ENCODE measurements around the gene ZNF692. TPM values are rescaled to one million over a fixed set of nuclear protein-coding genes. Genes with fewer than 3 reads are reported as not detected.

Gene ZNF692
- total RNA-seq, 1 experiment from 2014 or later: 40.1 TPM

- Histone ChIP-seq H2AFZ (ENCODE audit: low read length) (no peak overlapping the region), H3K23me2 (ENCODE audit: insufficient read length, low read depth, low read length, poor library complexity, severe bottlenecking) (no peaks in the 10 kb centered on the region), H2BK12ac (ENCODE audit: insufficient read length, low read depth, low read length) (no peak overlapping the region), H2BK5ac (ENCODE audit: insufficient read length, low read length) (no peak overlapping the region), H3K27me3 (ENCODE audit: insufficient read depth, low read length) (no peaks in the 10 kb centered on the region), H4K20me1 (ENCODE audit: control insufficient read depth, insufficient read depth, insufficient read length) (no peaks in the 10 kb centered on the region), H3K18ac (ENCODE audit: insufficient read length, low read depth, low read length) (peak overlapping the region; percentile 7), H3K9me3 (ENCODE audit: control insufficient read depth, low read depth, low read length) (no peaks in the 10 kb centered on the region), H3K4me1 (ENCODE audit: insufficient read depth, low read length) (peaks cover 12% of the 10 kb centered on the region), H3K27ac (ENCODE audit: insufficient read length, low read depth, low read length) (no peak overlapping the region), H3K4me2 (ENCODE audit: insufficient read depth, insufficient read length, low read length) (peak overlapping the region; percentile 45), H4K5ac (ENCODE audit: insufficient read length, low read depth, low read length) (no peak overlapping the region), H2AK5ac (ENCODE audit: insufficient read length, low read length) (no peak overlapping the region), H2BK20ac (ENCODE audit: low read depth, low read length, poor library complexity, severe bottlenecking) (no peak overlapping the region), H4K8ac (replicated peaks; ENCODE audit: insufficient read length, low read depth, low read length) (no peak overlapping the region), H3K14ac (ENCODE audit: insufficient read depth, low read length) (peak overlapping the region; percentile 39; the same call in 1 of the 2 replicates), H3K56ac (ENCODE audit: insufficient read length, low read depth, low read length) (no peak overlapping the region), H3K4ac (ENCODE audit: low read depth, low read length) (no peak overlapping the region), H2BK15ac (ENCODE audit: low read depth, low read length) (no peak overlapping the region), H4K91ac (ENCODE audit: insufficient read length, low read depth, low read length) (no peak overlapping the region), H3K79me1 (ENCODE audit: insufficient read depth, low read depth, low read length, poor library complexity, severe bottlenecking) (no peaks in the 10 kb centered on the region), H3K79me2 (ENCODE audit: insufficient read depth, low read length) (no peaks in the 10 kb centered on the region), H3K23ac (ENCODE audit: insufficient read length, low read depth, low read length) (no peak overlapping the region), H3K9ac (ENCODE audit: extremely low read depth, insufficient read length, low read length) (no peak overlapping the region), H3T11ph (ENCODE audit: low read length) (no peak overlapping the region), H2BK120ac (ENCODE audit: low read depth, low read length, poor library complexity, severe bottlenecking) (no peak overlapping the region)
- Mint-ChIP-seq H3K4me1 (peaks cover 13 to 17% of the 10 kb centered on the region in 2 experiments), H3K9me3 (no peaks in the 10 kb centered on the region; a peak in 1 of 5 replicates), H3K27ac (peak overlapping the region in 1 of 3 experiments; percentile 78; a peak in 2 of 7 replicates), H3K4me3 (peak overlapping the region in 1 of 2 experiments; percentile 48; a peak in 1 of 5 replicates), H3K27me3 (ENCODE audit: low read depth) (peaks cover 23% of the 10 kb centered on the region), H3K36me3 (ENCODE audit: insufficient read depth in 1 of 3, low read depth in 3 of 3) (no peaks in the 10 kb centered on the region; a peak in 1 of 7 replicates)
- no CpG with 5 or more reads among the region's 9 CpGs for WGBS (ENCODE audit: extremely low coverage, insufficient read length, low lambda C conversion rate)
- no peak for TF ChIP-seq CTCF (conservative IDR thresholded peaks at IDR 0.05)
- DNase-seq: peak; percentile 49
These were observed 38.8 kb upstream of the ZNF692 start for GRCh38 chr1:248897412-248898337.

All from H9 (cell line).